ENCODE data around the gene SLC39A10. TPM values are rescaled to one million over a fixed set of nuclear protein-coding genes. Genes with fewer than 3 reads are reported as not detected.

SLC39A10 gene, protein sequence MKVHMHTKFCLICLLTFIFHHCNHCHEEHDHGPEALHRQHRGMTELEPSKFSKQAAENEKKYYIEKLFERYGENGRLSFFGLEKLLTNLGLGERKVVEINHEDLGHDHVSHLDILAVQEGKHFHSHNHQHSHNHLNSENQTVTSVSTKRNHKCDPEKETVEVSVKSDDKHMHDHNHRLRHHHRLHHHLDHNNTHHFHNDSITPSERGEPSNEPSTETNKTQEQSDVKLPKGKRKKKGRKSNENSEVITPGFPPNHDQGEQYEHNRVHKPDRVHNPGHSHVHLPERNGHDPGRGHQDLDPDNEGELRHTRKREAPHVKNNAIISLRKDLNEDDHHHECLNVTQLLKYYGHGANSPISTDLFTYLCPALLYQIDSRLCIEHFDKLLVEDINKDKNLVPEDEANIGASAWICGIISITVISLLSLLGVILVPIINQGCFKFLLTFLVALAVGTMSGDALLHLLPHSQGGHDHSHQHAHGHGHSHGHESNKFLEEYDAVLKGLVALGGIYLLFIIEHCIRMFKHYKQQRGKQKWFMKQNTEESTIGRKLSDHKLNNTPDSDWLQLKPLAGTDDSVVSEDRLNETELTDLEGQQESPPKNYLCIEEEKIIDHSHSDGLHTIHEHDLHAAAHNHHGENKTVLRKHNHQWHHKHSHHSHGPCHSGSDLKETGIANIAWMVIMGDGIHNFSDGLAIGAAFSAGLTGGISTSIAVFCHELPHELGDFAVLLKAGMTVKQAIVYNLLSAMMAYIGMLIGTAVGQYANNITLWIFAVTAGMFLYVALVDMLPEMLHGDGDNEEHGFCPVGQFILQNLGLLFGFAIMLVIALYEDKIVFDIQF
- 66.3 and 69.6 TPM in 2 replicates for total RNA-seq

GRCh38 chr2:195656859-195657633 is at the start of gene SLC39A10:
Gene SLC39A10, plus strand, starts transcription at chr2:195657226. Its CDS starts 22,817 bp downstream, at chr2:195680043.

